ENCODE data around the gene LAGE3.

The LAGE3 gene

DNA sequence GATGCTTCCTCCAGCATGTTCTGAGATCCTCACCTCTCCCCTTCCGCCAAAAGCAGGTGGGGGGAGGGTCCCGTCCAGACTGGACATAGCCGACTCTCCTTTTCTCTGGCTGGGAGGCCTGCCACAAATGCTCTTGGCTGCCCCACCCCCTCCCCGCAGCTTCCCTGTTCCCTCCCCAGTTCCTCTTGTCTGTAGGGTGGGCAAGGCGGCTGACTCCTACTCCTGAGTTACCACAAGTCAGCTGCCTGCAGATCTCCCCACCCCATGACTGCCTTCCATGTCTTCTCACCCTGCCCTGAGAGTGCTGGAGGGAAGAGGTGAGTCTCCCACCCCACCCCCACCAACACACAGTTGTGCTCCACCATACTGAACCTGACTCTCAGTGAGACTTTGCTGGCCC, 47.7 kb downstream of the LAGE3 start:
- DNase-seq = no peak

DNA sequence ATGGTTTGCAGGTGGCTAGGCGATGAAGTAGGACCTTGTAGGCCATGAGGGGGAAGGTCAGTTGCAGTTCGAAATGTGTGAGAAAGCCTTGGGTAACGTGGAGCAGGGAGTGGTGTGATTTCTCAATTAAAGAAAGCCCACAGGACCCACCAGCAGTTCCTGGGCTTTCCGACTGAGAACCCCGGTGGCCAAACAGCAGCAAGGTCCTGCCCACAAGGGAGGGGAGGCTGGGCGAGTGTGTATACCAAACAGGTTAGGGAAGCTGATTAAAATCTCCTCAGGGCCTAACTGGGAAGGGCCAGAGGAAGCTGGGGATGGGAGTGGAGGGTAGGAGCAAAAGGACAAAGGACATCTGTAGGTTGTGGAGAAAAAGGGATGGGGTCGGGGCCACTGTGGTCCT, 48.2 kb downstream of the LAGE3 start:
- no peak for DNase-seq

DNA sequence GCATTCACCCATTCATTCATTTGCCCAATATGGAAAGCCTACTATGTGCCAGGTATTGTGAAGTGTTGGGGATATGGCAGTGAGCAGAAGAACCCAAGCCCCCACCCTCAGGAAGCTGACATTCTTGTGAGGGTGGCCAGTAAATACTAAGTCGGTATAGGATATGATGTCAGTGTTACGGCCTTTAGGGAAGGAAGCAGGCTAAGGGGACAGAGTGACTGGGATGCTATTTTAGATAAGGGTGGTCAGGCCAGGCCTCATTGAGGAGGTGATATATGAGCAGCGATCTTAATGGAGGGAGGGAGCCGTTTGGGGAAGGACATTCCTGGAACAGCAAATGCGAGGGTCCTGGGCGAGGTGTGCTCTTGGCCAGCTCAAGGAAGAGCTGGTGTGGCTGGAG, 48.6 kb downstream of the LAGE3 start:
- DNase-seq = no peak

DNA sequence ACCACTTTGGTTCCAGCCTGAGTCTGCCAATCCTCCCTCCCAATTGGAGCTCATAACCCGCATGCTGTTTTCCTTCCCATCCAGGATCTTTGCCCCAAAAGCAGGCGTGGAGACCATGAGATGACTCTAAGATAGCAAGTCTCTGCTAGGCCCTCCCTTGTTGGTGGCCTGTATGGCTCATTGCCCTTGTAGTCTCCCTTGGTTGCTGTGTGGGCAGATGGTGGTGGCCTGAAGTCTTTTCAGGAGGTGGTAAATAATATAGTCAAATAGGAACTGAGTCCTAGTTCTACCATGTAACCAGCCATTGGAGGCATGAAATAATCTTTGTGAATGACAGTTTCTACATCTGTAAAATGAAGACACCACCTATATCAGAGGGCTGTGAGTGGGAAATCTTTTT, 49.4 kb downstream of the LAGE3 start:
- no peak for DNase-seq

DNA sequence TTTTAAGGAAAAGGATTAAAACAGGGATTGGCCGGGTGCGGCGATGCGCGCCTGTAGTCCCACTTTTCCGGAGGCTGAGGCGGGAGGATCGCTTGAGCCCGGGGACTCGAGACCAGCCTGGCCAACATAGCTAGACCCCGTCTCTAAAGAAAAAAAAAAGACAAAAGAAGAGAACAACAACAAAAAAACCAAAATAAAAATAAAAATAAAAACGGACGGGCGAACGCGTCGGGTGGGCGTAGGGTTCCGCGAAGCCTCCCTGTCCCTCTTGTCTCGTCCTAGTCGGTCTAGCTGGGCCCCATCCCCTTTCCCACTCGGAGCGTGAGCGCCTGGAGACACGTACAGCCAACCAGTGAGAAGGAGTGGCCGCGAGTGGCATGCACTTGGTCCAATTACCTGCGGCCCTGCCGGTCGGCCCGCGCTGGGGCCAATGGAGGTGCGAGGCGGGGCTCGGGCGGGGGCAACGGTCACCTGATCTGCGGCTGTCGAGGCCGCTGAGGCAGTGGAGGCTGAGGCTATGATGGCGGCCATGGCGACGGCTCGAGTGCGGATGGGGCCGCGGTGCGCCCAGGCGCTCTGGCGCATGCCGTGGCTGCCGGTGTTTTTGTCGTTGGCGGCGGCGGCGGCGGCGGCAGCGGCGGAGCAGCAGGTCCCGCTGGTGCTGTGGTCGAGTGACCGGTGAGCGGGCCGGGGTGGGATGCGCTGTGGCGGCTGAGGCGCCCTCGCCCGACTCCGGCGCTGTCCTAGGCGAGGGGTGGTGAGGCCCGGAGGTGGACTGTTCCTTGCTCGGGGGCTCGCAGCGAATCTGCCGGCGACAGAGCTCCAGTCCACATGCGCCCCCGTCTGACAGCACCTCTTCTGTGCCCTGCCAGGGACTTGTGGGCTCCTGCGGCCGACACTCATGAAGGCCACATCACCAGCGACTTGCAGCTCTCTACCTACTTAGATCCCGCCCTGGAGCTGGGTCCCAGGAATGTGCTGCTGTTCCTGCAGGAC, 50.6 kb downstream of the LAGE3 start, which contains the start of gene ATP6AP1:
TSS of gene ATP6AP1 (plus strand) at position 502 of the 996 bp plus-strand sequence. CDS start at position 518, 16 bp downstream.
- peak; percentile 92 for DNase-seq
